Measurements from ENCODE around the gene OSBP. TPM values are rescaled to one million over a fixed set of nuclear protein-coding genes. Genes with fewer than 3 reads are reported as not detected.

OSBP gene
- total RNA-seq, 1 donor from 2014 or later = 16.7 TPM

DNA sequence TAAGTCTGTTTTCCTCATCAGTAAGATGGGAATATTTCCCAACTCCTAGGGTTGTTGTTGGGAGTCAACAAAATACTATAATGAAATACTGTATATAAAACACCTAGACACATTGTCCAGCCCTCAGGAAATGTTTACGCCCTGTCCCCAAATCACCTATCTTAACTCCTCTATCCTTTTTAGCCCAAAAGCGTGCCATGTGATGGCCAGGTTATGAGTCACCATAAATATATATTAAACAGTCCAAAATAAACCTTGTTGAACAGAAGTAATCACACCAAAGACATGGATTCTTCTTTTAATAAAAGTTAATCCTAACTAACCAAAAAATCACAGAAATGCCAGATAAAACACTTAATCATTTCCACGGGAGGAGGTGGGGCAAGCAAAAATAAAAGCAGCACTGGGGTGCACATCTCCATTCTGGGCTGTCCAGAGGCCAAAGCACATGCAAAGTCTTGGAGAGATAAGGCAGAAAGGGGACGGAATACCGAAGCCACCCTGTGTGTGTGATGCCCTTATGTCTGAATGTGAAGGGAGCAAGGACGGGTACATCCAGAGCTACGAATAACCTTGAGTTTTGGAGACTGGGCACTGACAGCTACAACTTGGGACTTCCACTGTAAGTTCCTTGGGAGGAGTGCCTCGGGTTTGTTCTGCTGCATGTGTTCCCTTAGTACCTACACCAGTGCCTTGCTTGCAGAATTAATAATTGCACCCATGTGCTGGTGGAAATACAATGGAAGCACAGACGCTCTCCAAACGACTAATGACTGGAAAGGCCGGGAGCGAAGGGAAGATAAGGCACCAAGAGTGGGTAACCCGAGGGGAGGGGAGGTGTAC is 1.1 kb downstream of the OSBP start:
- peaks cover 3 to 19% of the 10 kb centered on the region in 2 donors for H3K4me1 ChIP-seq
- peak overlapping the region; percentile 92 for H3K27ac ChIP-seq
- no peak for DNase-seq (ENCODE audit: low spot score in 2 of 2)
- H3K4me3 ChIP-seq = peak overlapping the region; percentile 53 to 79
- no peaks in the 10 kb centered on the region for H3K9me3 ChIP-seq
- H3K27me3 ChIP-seq = no peaks in the 10 kb centered on the region
- peaks cover 7 to 9% of the 10 kb centered on the region in 2 donors for H3K36me3 ChIP-seq
- TF ChIP-seq CTCF (IDR thresholded peaks at IDR 0.05) = no peak
- intact Hi-C loops (cut with DNase I) = loop anchor here (1.0 to 10.0 kb wide), 7 partner anchors 54 to 1548 kb away; partner anchors contain the start of genes FAM111A, LPXN, PRPF19 and VPS37C

DNA sequence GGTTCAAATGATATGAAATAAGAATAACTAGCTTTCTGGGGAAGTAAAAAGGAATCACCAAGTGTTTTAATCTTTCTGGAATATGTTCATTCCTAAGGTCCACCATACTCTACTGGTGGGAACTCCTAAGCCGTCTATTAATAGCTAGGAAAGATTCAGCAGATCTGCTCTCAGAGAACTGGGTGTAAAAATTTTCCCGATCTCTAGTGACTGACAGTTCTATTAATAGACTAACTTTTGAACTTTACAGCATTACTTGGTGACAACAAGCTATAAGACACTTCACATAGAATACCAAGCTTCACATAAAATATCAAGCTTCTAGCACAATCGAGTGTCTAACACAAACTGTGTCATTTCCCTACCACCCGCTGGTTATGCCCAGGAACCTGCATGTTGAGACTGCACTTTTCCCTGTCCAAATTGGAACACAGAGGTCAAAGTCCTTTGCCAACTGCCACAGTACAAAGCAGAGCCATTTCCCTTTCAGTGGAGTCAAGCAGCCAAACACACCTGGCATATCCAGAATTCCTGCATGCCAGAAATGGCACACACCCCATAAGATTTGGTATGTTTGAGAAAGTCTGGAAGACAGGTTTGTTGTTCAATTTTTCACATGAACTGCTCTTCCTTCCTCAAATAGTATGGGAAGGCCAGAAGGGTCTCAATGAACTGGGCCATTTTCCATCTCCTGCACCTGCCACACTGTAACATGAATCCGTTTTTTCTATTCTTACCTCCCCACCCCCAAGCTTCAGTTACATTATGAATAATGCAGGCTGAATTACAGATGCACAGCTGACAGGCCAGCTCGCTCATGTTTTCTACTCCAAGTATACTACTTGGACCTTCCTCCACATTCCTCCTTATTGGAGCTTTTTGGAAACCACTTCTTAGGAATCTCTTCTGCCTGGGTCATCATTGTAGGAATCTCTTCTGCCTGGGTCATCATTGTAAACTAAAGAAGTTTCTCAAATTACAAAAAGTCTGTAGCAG is 3.7 kb downstream of the OSBP start:
- Histone ChIP-seq H3K36me3 (peaks cover 33 to 35% of the 10 kb centered on the region in 2 donors), H3K27ac (peak overlapping the region; percentile 0 to 50), H3K4me3 (peak overlapping the region in 1 of 2 donors; percentile 10), H3K4me1 (peaks cover 3 to 19% of the 10 kb centered on the region in 2 donors), H3K9me3 (no peaks in the 10 kb centered on the region), H3K27me3 (no peaks in the 10 kb centered on the region)
- TF ChIP-seq CTCF (IDR thresholded peaks at IDR 0.05) = no peak
- no peak for DNase-seq (ENCODE audit: low spot score in 2 of 2)
- intact Hi-C loops (cut with DNase I) = loop anchor here (10.0 kb wide), 1 partner anchor 467 kb away; the partner anchor contains the start of gene FAM111A

DNA sequence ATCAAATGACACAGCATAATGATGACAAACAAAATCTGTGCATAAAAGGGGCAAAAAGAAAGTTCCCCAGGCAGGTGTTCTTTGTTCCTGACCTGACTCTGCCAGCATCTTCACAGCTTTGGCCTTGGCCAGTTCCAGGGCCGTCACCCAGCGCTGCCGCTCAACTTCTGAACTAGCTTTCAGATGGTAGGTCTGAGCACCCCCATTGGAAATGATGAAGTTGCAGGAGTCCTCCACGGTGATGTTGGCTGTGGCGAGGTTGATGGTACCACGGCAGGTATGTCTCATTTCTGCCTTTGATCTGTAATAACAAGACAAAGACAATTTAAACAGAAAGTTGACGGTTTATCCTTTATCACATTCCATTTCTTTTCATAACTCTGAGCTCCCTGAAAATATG is 5.3 kb downstream of the OSBP start:
- Histone ChIP-seq H3K36me3 (peaks cover 49 to 51% of the 10 kb centered on the region in 2 donors), H3K4me1 (peaks cover 3 to 19% of the 10 kb centered on the region in 2 donors)

DNA sequence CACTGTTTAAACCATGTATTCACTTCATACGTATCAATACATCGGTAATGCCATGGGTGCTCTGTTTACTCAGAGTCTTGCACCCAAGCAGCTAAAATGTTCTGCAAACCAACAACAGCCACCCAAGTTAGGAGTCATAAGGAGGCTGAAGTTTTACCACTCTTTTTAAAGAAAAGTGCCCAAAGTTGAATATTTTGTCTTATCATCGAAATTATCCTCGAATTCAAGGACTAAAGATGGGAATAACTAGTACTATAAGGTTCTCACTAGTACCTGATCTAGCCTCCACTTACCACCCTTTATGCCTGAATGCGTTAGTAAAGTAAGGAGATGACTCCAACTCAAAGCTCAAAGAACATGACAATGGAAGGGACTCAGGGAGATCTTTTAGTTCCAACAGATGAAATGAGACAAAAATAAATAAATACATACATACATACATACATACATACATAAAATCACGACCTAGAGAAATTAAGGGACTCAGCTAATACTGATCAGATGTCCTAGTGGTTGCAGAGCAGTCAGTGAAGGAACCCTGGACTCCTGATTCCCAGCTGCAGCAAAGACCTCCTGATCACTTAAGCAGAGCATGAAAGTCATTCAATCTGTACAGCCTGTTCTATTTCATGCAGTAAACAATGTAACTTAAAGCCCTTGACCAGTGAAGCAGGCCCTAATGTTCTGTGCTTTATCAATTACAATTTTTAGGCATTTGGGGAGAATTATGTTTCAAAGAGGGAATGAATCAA is 7.7 kb downstream of the OSBP start:
- H3K27me3 ChIP-seq = no peaks in the 10 kb centered on the region
- H3K4me1 ChIP-seq = peaks cover 0 to 12% of the 10 kb centered on the region in 2 donors
- no peak for DNase-seq (ENCODE audit: low spot score in 2 of 2)
- no peak overlapping the region for H3K4me3 ChIP-seq
- no peaks in the 10 kb centered on the region for H3K9me3 ChIP-seq
- no peak for TF ChIP-seq CTCF (IDR thresholded peaks at IDR 0.05)
- intact Hi-C loops (cut with DNase I) = no loop called here
- peaks cover 62 to 72% of the 10 kb centered on the region in 2 donors for H3K36me3 ChIP-seq
- H3K27ac ChIP-seq = no peak overlapping the region

More for the DNA sequence above, 5.3 kb downstream of the OSBP start:
- H3K4me3 ChIP-seq = no peak overlapping the region
- H3K9me3 ChIP-seq = no peaks in the 10 kb centered on the region
- no peak for DNase-seq (ENCODE audit: low spot score in 2 of 2)
- TF ChIP-seq CTCF (IDR thresholded peaks at IDR 0.05) = no peak
- intact Hi-C loops (cut with DNase I) = loop anchor here (10.0 kb wide), 1 partner anchor 465 kb away; the partner anchor contains the start of gene FAM111A
- no peaks in the 10 kb centered on the region for H3K27me3 ChIP-seq
- H3K27ac ChIP-seq = no peak overlapping the region

DNA sequence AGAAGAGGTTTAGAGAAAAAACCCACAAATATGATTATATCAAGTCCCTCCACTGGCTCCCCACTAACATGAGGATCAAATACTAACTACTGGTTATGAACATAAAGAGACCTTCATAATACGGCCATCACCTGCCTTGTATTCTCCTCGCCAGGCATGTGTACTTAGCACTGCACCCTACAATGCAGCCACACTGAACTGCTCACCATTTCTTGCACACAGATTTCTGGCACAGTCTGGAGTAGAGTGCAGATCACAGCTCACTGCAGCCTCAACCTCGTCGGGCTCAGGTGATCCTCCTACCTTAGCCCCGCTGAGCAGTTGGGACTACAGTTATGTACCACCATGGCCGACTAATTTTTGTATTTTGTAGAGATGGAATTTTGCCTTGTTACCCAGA is 13.1 kb downstream of the OSBP start:
- intact Hi-C loops (cut with DNase I) = no loop called here
- TF ChIP-seq CTCF (IDR thresholded peaks at IDR 0.05) = no peak
- Histone ChIP-seq H3K9me3 (no peaks in the 10 kb centered on the region), H3K27me3 (no peaks in the 10 kb centered on the region), H3K4me1 (no peaks in the 10 kb centered on the region), H3K4me3 (no peak overlapping the region), H3K27ac (no peak overlapping the region), H3K36me3 (peaks cover 84 to 96% of the 10 kb centered on the region in 2 donors)
- no peak for DNase-seq (ENCODE audit: low spot score in 2 of 2)

All from ascending aorta (tissue), 2 donors.